Psoas muscle (tissue), 8 donors: ENCODE results near the gene MYL12B. TPM values are rescaled to one million over a fixed set of nuclear protein-coding genes. Genes with fewer than 3 reads are reported as not detected.
A peak's percentile ranks its signal among the peaks of the same experiment; 100 is the strongest.
"Not testable (repeated sequence)": the region's sequence is repeated elsewhere in the genome, so short reads cannot be mapped to it uniquely, and the experiment has no call there.

Experiments
- ATAC-seq, 4 donors: fragments of 200-7000 bp; cut with Tn5 transposase; one replicate each; pipeline ENCODE4 v1.9.1; 2020; ENCODE audit warnings: moderate library complexity in 3 of 4, mild to moderate bottlenecking in 2 of 4
- DNase-seq, 2 donors: peaks; one replicate each; pipeline ENCODE4 v3.0.0-alpha.2; 2020
- H3K27ac ChIP-seq: fragments of 200-600 bp; one replicate; pipeline ENCODE4 v1.8.0; 2022
- H3K27me3 ChIP-seq, 3 donors: fragments of 200-600 bp in 1 of 3; one replicate each; pipeline versions ENCODE4 v1.6.1 to v1.8.0; 2013 to 2022; ENCODE audit warnings: low read length in 2 of 3, mild to moderate bottlenecking in 2 of 3, moderate library complexity in 1 of 3; ENCODE audit not compliant: insufficient read depth in 3 of 3
- H3K36me3 ChIP-seq, 2 donors: fragments of 200-600 bp in 1 of 2; one replicate each; pipeline versions ENCODE4 v1.6.1 to v1.8.0; 2013 to 2022; ENCODE audit warnings: low read depth in 1 of 2, mild to moderate bottlenecking in 1 of 2, moderate library complexity in 1 of 2; ENCODE audit not compliant: insufficient read depth in 1 of 2
- H3K4me1 ChIP-seq: fragments of 200-600 bp; one replicate; pipeline ENCODE4 v1.8.0; 2022
- H3K4me3 ChIP-seq: fragments of 200-600 bp; one replicate; pipeline ENCODE4 v1.8.0; 2022; ENCODE audit warnings: mild to moderate bottlenecking
- H3K9me3 ChIP-seq: fragments of 200-600 bp; one replicate; pipeline ENCODE4 v1.8.0; 2022
- WGBS, 3 donors: extraction: QIAGEN DNeasy Blood & Tissue Kit; methylation state at CpG; one replicate each; pipeline versions ENCODE4 v1.1.6 to v1.1.7; 2013; 5-methylcytosine and 5-hydroxymethylcytosine counted together
- intact Hi-C, 2 donors: fragments of 100-400 bp; cut with DNase I; formaldehyde crosslinking; loops; one replicate each; pipeline versions ENCODE4 v1.11.0 to v1.14.2; 2022
- polyA plus RNA-seq, 3 donors: library from polyadenylated mRNA; stranded (reverse); fragments of 200-250 nt; gene quantifications; one replicate each; pipeline ENCODE4 v1.2.3, GENCODE V29; 2013
- total RNA-seq, 4 donors: library from RNA; stranded (reverse); fragmentation: NEBNext Ultra II Directional in 2 of 4; extraction: Animal tissue kit (Norgen Biotek cat#: 25700) in 2 of 4; gene quantifications; one replicate each; pipeline versions ENCODE4 v1.2.1 to v1.2.4, GENCODE V29; 2021 to 2023
- TF ChIP-seq, protein P1 (sequence below): fragments of 200-600 bp; IDR thresholded peaks from one replicate; pipeline ENCODE4 v1.8.0; 2022; ENCODE audit warnings: antibody characterized with exemption
- donor health status: healthy with polysubstance abuse.
- donor health status: DM: no; HTN: no; CAD: no; lungs with moderate emphysema.
- donor health status: Bipolar disorder and iron deficiency.
- donor health status: healthy.
- donor health status: DM: yes; HTN: yes; CAD: no.
- donor health status: DM: no; HTN: no; CAD: no.
- donor health status: DM: no; HTN: no; CAD: no.
- donor health status: DM: yes; HTN: yes; CAD: no.

MYL12B gene
- total and polyA plus RNA-seq, 7 donors: 163 to 243 (median 193) TPM

DNA sequence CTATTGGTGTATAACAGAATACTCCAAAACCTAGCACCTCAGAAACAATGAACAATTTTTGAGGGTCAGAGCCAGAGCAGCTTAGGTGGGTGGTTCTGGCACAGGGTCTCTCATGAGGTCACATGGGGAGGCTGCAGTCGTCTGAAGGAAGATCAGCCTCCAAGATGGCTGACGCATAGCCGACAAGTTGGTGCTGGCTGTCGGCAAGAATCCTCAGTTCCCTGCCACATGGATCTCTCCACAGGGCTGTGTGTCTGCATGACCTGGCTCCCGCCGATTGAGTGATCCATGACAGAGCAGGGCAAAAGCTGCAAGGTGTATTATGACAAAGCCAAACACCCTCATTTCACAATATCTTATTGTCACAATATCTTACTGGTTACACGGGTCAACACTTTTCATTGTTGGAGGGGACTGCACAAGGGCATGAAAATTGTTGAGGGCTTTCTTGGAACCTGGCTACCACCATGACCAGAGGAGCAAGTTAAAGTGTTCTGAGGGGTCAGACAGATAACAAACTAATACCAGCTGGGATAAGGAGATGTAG, 4.2 kb downstream of the MYL12B start:
- H3K9me3 ChIP-seq: no peaks in the 10 kb centered on the region
- peak overlapping the region; percentile 13 for H3K4me3 ChIP-seq
- TF ChIP-seq, protein P1, sequence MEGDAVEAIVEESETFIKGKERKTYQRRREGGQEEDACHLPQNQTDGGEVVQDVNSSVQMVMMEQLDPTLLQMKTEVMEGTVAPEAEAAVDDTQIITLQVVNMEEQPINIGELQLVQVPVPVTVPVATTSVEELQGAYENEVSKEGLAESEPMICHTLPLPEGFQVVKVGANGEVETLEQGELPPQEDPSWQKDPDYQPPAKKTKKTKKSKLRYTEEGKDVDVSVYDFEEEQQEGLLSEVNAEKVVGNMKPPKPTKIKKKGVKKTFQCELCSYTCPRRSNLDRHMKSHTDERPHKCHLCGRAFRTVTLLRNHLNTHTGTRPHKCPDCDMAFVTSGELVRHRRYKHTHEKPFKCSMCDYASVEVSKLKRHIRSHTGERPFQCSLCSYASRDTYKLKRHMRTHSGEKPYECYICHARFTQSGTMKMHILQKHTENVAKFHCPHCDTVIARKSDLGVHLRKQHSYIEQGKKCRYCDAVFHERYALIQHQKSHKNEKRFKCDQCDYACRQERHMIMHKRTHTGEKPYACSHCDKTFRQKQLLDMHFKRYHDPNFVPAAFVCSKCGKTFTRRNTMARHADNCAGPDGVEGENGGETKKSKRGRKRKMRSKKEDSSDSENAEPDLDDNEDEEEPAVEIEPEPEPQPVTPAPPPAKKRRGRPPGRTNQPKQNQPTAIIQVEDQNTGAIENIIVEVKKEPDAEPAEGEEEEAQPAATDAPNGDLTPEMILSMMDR: no peak
- no peak overlapping the region for H3K27ac ChIP-seq
- no peaks in the 10 kb centered on the region for H3K36me3 ChIP-seq
- peaks cover 75% of the 10 kb centered on the region for H3K4me1 ChIP-seq
- DNase-seq (peak; percentile 36 to 58), ATAC-seq (peak in 3 of 4 donors; percentile 10 to 50 (median 23))
- intact Hi-C loops: no loop called here
- WGBS, 3 donors: 19 to 46% (median 26%) methylated on average over 7 of the region's 7 CpGs
- no peaks in the 10 kb centered on the region for H3K27me3 ChIP-seq

DNA sequence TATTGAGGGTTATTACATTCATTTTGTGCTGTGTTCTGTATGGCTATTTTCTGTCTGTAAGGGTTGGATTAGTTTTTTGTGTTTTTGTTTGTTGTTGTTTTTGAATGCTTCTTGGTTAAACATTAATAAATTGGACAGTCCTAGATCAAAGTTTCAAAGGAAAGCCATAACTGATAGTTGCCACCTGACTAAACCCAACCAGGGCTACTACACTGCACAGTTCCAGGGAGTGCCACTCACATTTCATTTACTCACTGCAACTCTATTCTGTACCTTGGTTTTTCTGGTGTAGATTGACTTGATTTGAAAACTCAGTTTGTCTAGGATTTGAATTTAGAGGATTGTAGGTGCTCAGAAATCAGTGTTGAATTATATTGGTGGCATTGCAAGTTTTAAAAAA, 6.4 kb downstream of the MYL12B start:
- Histone ChIP-seq H3K27me3 (no peaks in the 10 kb centered on the region), H3K36me3 (peaks cover 0 to 7% of the 10 kb centered on the region in 2 donors), H3K27ac (no peak overlapping the region), H3K9me3 (no peaks in the 10 kb centered on the region), H3K4me1 (peaks cover 70% of the 10 kb centered on the region), H3K4me3 (no peak overlapping the region)
- DNase-seq (no peak), ATAC-seq (no peak)
- TF ChIP-seq, protein P1: no peak
- intact Hi-C loops: no loop called here

DNA sequence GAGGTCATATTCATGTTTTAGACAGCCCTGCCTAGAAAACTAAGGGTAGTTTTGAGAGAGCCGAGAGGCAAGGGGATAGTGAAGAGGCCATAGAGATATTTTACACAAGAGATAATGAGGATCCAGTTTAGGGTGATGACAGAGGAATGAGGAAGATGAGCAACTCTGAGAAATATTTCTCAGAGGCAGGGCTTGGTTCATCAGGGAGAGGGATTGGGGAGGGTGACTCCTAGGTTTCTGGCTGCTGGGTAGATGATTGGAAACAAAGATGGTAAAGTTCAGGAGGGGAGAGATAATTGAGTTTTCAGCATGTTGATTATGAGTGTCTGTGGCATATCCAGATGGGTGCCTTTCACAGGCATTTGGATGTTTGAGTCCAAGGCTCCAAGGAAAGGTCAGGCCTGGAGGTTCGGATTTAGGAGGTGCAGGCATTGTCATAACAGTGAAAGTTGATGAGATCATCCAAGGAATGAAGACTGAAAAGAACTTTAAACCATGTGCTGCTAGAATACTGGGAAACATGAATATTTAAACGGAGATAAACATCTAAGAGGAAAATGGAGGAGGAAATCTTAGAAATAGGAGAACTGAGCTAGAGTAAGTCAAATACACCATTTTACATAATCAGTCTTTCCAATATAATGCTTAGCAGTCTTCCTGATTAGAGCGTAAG, 7.4 kb downstream of the MYL12B start:
- Histone ChIP-seq H3K9me3 (no peaks in the 10 kb centered on the region), H3K27me3 (no peaks in the 10 kb centered on the region), H3K4me3 (no peak overlapping the region), H3K4me1 (peaks cover 59% of the 10 kb centered on the region), H3K27ac (no peak overlapping the region), H3K36me3 (peaks cover 0 to 18% of the 10 kb centered on the region in 2 donors)
- TF ChIP-seq, protein P1: no peak
- 64 to 86% (median 68%) methylated on average over 4 of the region's 4 CpGs for WGBS, 3 donors
- peak; percentile 25 to 45 (median 38) for ATAC-seq
- intact Hi-C loops: no loop called here
- DNase-seq: no peak

DNA sequence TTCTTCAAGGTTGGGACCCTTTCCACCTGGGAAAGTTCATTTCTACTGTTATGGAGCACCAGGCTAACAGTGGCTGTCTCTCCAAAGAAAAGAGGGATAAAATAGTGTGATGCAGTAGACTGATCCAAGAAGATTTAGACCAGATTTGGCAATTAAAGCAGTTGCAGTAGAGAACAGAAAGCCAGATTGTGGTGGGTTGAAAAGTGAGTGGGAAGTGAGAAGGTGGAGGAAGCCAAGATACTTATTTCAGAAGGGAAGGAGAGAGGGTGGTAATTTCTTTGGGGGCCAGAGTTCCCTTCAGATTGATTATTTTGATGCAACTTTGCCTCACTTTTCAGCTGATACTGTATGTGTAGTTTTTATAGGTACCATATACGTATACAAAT, 8.0 kb downstream of the MYL12B start:
- Histone ChIP-seq H3K9me3 (no peaks in the 10 kb centered on the region), H3K36me3 (peaks cover 2 to 23% of the 10 kb centered on the region in 2 donors), H3K4me3 (no peak overlapping the region), H3K4me1 (peaks cover 54% of the 10 kb centered on the region), H3K27ac (no peak overlapping the region), H3K27me3 (no peaks in the 10 kb centered on the region)
- TF ChIP-seq, protein P1: no peak
- intact Hi-C loops: no loop called here
- DNase-seq (no peak), ATAC-seq (no peak)
- 96 to 100% (median 100%) methylated on average over 1 of the region's 1 CpG for WGBS, 3 donors

DNA sequence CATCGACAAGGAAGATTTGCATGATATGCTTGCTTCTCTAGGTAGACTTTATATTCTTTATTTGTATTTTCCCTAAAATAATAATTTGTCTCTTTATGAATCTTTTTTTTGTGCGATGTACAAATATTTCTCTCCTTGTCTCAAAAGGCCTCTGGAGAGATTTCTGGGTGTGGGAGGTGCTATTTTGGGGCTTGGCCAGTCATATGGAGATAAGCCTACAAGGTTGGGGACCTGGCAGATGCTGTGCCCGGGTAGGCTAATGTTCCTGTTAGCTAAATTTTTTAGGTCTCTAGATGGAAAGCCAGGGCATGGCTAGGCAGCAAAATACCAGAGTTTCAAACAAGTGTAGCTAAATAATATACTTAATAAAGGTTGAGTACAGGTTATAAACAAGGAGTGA, 11.1 kb downstream of the MYL12B start:
- no peak overlapping the region for H3K27ac ChIP-seq
- ATAC-seq (no peak), DNase-seq (no peak)
- no peak overlapping the region for H3K4me3 ChIP-seq
- 55 to 60% (median 60%) methylated on average over 3 of the region's 3 CpGs for WGBS, 3 donors
- H3K36me3 ChIP-seq: peaks cover 7 to 53% of the 10 kb centered on the region in 2 donors
- no peaks in the 10 kb centered on the region for H3K27me3 ChIP-seq
- intact Hi-C loops: no loop called here
- H3K4me1 ChIP-seq: peaks cover 27% of the 10 kb centered on the region
- H3K9me3 ChIP-seq: no peaks in the 10 kb centered on the region
- TF ChIP-seq, protein P1: no peak

DNA sequence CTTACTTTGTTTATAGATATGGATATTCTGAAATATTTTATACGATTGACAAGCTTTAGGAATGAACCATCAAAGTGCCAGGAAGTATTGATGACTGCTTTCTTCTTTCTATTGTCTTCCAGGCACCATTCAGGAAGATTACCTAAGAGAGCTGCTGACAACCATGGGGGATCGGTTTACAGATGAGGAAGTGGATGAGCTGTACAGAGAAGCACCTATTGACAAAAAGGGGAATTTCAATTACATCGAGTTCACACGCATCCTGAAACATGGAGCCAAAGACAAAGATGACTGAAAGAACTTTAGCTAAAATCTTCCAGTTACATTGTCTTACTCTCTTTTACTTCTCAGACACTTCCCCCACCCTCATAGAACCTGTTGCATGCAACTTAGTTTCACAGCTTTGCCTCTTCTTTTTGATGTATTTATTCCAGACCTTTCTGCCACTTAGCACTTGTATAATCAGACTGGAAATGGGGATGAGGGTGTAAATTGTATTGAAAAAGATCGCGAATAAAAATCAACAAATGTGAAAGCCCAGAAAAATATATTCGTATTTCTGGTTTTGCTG, 15.8 kb downstream of the MYL12B start:
- DNase-seq, intact Hi-C loops, H3K27me3 ChIP-seq, H3K9me3 ChIP-seq, H3K27ac ChIP-seq, H3K4me1 ChIP-seq, H3K4me3 ChIP-seq, ATAC-seq: not testable (repeated sequence)
- 78 to 79% (median 79%) methylated on average over 7 of the region's 7 CpGs for WGBS, 3 donors
- peaks cover 7 to 58% of the 10 kb centered on the region in 2 donors for H3K36me3 ChIP-seq
